ENCODE data around the gene LSP1. TPM values are rescaled to one million over a fixed set of nuclear protein-coding genes. Genes with fewer than 3 reads are reported as not detected.

LSP1 gene
- total and polyA plus RNA-seq, 2 of the 4 experiments (the other 2 are of a cell fraction) = not detected

DNA sequence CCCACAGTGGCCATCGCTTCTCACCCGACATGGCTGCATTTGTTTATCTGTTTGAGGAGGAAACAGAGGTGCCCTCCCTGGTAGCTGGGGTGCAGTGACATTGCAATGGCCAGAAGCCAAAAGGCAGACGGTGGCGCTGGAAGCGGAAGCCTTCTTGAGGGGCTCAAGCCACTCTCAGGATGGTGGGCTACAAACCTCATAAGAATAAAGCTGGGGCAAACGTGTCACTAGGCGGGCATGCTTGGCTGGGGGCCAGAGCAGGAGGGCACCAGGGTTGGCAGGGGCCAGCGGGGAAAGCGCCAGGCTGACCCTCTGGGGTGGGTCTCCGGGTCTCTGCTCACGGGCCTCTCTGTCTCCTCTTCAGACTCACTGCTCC lies 79.2 kb downstream of the LSP1 start:
- no TSS peak for BruUV-seq (replicated peaks)
- no peak overlapping the region for H2AK9ac ChIP-seq (replicated peaks; ENCODE audit: low read depth, low read length, poor library complexity)
- H4K5ac ChIP-seq (ENCODE audit: low read depth, low read length) = no peak overlapping the region
- H2BK20ac ChIP-seq (ENCODE audit: low read depth, low read length) = no peak overlapping the region
- in situ Hi-C loops (cut with MboI; ENCODE audit: low sequenced_read_pairs) = no loop called here
- H3K56ac ChIP-seq (ENCODE audit: extremely low read depth, insufficient read depth, low read length) = no peak overlapping the region
- H3K36me3 ChIP-seq (ENCODE audit: control insufficient read depth, insufficient read depth, low read length) = no peaks in the 10 kb centered on the region
- WGBS, 2 experiments (ENCODE audit: extremely low coverage in 2 of 2, insufficient read length in 1 of 2) = 37% methylated on average over 4 of the region's 11 CpGs; no CpG with 5 or more reads in 1 of the 2 experiments
- no peak for ATAC-seq (ENCODE audit: low read depth)
- no peak overlapping the region for H3K4ac ChIP-seq (ENCODE audit: low read depth, low read length)
- no peaks in the 10 kb centered on the region for H3K9me3 ChIP-seq (ENCODE audit: control insufficient read depth, insufficient read depth, low read length)
- H2BK120ac ChIP-seq (ENCODE audit: low read depth, low read length) = no peak overlapping the region
- H2AFZ ChIP-seq (replicated peaks; ENCODE audit: low read length, poor library complexity) = no peak overlapping the region
- POLR2A ChIA-PET (ENCODE audit: unreplicated experiment) = no interaction called here
- TF ChIP-seq MAZ (IDR thresholded peaks at IDR 0.05; ENCODE audit: borderline replicate concordance, low read depth, low read length) (no peak), RCOR1 (IDR thresholded peaks at IDR 0.05; ENCODE audit: insufficient replicate concordance, low read length) (no peak), RFX5 (IDR thresholded peaks at IDR 0.05; ENCODE audit: low read depth, low read length) (no peak), BHLHE40 (IDR thresholded peaks at IDR 0.05; ENCODE audit: low read depth, low read length) (no peak), POLR2A (IDR thresholded peaks at IDR 0.05; ENCODE audit: low read depth, low read length) (no peak), RAD21 (IDR thresholded peaks at IDR 0.05; ENCODE audit: low read length) (no peak), MAFK (IDR thresholded peaks at IDR 0.05; ENCODE audit: low read depth, low read length) (no peak), NFE2L2 (IDR thresholded peaks at IDR 0.05; ENCODE audit: low read depth, low read length) (no peak), FOS (IDR thresholded peaks at IDR 0.05; ENCODE audit: low read depth, low read length) (no peak), CEBPB (IDR thresholded peaks at IDR 0.05; ENCODE audit: low read depth, low read length) (no peak), CHD1 (IDR thresholded peaks at IDR 0.05; ENCODE audit: low read depth, low read length) (no peak), MXI1 (IDR thresholded peaks at IDR 0.05; ENCODE audit: borderline replicate concordance, low read depth, low read length) (no peak)
- TF ChIP-seq, protein P1, sequence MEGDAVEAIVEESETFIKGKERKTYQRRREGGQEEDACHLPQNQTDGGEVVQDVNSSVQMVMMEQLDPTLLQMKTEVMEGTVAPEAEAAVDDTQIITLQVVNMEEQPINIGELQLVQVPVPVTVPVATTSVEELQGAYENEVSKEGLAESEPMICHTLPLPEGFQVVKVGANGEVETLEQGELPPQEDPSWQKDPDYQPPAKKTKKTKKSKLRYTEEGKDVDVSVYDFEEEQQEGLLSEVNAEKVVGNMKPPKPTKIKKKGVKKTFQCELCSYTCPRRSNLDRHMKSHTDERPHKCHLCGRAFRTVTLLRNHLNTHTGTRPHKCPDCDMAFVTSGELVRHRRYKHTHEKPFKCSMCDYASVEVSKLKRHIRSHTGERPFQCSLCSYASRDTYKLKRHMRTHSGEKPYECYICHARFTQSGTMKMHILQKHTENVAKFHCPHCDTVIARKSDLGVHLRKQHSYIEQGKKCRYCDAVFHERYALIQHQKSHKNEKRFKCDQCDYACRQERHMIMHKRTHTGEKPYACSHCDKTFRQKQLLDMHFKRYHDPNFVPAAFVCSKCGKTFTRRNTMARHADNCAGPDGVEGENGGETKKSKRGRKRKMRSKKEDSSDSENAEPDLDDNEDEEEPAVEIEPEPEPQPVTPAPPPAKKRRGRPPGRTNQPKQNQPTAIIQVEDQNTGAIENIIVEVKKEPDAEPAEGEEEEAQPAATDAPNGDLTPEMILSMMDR (conservative IDR thresholded peaks at IDR 0.05; ENCODE audit: low read depth, low read length) = no peak
- TF ChIP-seq, protein P2, sequence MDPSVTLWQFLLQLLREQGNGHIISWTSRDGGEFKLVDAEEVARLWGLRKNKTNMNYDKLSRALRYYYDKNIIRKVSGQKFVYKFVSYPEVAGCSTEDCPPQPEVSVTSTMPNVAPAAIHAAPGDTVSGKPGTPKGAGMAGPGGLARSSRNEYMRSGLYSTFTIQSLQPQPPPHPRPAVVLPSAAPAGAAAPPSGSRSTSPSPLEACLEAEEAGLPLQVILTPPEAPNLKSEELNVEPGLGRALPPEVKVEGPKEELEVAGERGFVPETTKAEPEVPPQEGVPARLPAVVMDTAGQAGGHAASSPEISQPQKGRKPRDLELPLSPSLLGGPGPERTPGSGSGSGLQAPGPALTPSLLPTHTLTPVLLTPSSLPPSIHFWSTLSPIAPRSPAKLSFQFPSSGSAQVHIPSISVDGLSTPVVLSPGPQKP (IDR thresholded peaks at IDR 0.05; ENCODE audit: borderline replicate concordance, low read depth, low read length) = no peak
- H3K27ac ChIP-seq (ENCODE audit: insufficient read depth, low read length) = no peak overlapping the region
- CTCF ChIA-PET = no interaction called here
- no peak overlapping the region for H2BK5ac ChIP-seq (ENCODE audit: low read depth, low read length, poor library complexity, severe bottlenecking)
- no peak overlapping the region for H3K18ac ChIP-seq (ENCODE audit: low read depth, low read length)
- H2AK5ac ChIP-seq (ENCODE audit: low read depth, low read length) = no peak overlapping the region
- no peaks in the 10 kb centered on the region for H4K20me1 ChIP-seq (ENCODE audit: insufficient read depth, low read length)
- intact Hi-C loops (cut with micrococcal nuclease) = no loop called here
- H3K23ac ChIP-seq (ENCODE audit: low read depth, low read length) = no peak overlapping the region
- dilution Hi-C loops (cut with HindIII; ENCODE audit: low sequenced_read_pairs, unreplicated experiment) = no loop called here
- H3K27me3 ChIP-seq (ENCODE audit: control insufficient read depth, insufficient read depth, low read length) = peaks cover 16% of the 10 kb centered on the region; the same call in 1 of the 2 replicates
- H3K9ac ChIP-seq (ENCODE audit: low read depth, low read length) = no peak overlapping the region
- no peak for DNase-seq
- H3K4me2 ChIP-seq (ENCODE audit: low read depth, low read length) = no peak overlapping the region
- no peak overlapping the region for H4K8ac ChIP-seq (ENCODE audit: low read depth in 2 of 2, low read length in 2 of 2)
- no peaks in the 10 kb centered on the region for H3K79me1 ChIP-seq (ENCODE audit: low read depth in 1 of 2, low read length in 2 of 2)
- H4K91ac ChIP-seq (ENCODE audit: insufficient read depth, low read depth, low read length) = no peak overlapping the region
- no peak overlapping the region for H2BK15ac ChIP-seq (ENCODE audit: low read depth, low read length)
- H3K4me3 ChIP-seq (ENCODE audit: insufficient read depth, low read depth, low read length) = no peak overlapping the region
- no peak overlapping the region for H3K14ac ChIP-seq (replicated peaks; ENCODE audit: low read depth, low read length)
- H3K9me1 ChIP-seq (ENCODE audit: insufficient read depth, low read length) = no peaks in the 10 kb centered on the region
- H3K4me1 ChIP-seq (ENCODE audit: control insufficient read depth, insufficient read depth, low read length) = no peaks in the 10 kb centered on the region
